Mesothelial cell of epicardium (in vitro differentiated cells): ENCODE data around the gene HOXC9. TPM values are rescaled to one million over a fixed set of nuclear protein-coding genes. Genes with fewer than 3 reads are reported as not detected.

Experiments used
- DNase-seq, 2 experiments: peaks; one replicate each; pipeline ENCODE4 v3.0.0; 2021; ENCODE audit warnings: low spot score in 2 of 2; ENCODE audit not compliant: unreplicated experiment in 2 of 2
- H3K27ac Mint-ChIP-seq: 2 replicates; pipeline ENCODE4 v1.8.0; 2021; ENCODE audit warnings: mixed read lengths
- H3K27me3 Mint-ChIP-seq: 2 replicates; pipeline ENCODE4 v1.8.0; 2021; ENCODE audit warnings: low read depth, mixed read lengths
- H3K36me3 Mint-ChIP-seq: 2 replicates; pipeline ENCODE4 v1.8.0; 2021; ENCODE audit warnings: mixed read lengths
- H3K4me1 Mint-ChIP-seq: 2 replicates; pipeline ENCODE4 v1.8.0; 2021; ENCODE audit warnings: mixed read lengths
- H3K4me3 Mint-ChIP-seq: 2 replicates; pipeline ENCODE4 v1.8.0; 2021; ENCODE audit warnings: mild to moderate bottlenecking, moderate library complexity, mixed read lengths
- H3K9me3 Mint-ChIP-seq: 2 replicates; pipeline ENCODE4 v1.8.0; 2021; ENCODE audit warnings: mixed read lengths
- total RNA-seq: library from RNA; stranded (reverse); gene quantifications from 3 replicates; pipeline ENCODE4 v1.2.1, GENCODE V29; 2021
- TF ChIP-seq, protein P1 (sequence below): fragments of 200-600 bp; sonication (generic); IDR thresholded peaks from one replicate; pipeline ENCODE4 v1.5.0; 2021; ENCODE audit warnings: antibody characterized with exemption; ENCODE audit not compliant: unreplicated experiment

Gene HOXC9
- total RNA-seq, 1 donor from 2014 or later = 2.0 TPM

DNA sequence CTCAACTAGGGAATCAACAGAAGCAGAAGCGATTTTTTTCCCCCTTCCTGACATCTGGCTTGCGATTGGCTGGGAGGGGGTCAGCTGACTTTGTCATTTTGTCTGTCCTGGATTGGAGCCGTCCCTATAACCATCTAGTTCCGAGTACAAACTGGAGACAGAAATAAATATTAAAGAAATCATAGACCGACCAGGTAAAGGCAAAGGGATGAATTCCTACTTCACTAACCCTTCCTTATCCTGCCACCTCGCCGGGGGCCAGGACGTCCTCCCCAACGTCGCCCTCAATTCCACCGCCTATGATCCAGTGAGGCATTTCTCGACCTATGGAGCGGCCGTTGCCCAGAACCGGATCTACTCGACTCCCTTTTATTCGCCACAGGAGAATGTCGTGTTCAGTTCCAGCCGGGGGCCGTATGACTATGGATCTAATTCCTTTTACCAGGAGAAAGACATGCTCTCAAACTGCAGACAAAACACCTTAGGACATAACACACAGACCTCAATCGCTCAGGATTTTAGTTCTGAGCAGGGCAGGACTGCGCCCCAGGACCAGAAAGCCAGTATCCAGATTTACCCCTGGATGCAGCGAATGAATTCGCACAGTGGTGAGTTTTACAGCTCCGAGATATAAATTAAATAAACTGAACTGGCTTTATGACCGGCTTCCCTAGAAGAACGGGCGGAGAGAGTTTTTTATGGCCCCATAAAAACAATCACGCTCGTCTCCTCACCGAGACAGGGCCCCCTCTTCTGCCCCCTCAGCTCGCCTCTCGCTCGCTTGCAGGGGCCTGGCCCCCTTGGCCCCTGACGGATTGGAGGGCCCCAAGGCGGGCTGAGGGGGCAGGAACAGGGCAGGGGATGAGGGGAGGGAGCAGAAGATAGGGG lies 28.6 kb downstream of the HOXC9 start, which contains the start of gene HOXC6:
Gene HOXC6 (plus strand): TSS at position 127 of the 888 bp plus-strand sequence. CDS start 82 bp downstream, at position 209.
- Mint-ChIP-seq H3K4me3 (peak within 1 kb of the TSS; percentile 73), H3K4me1 (peaks cover 72% of the 10 kb centered on the region), H3K9me3 (no peaks in the 10 kb centered on the region), H3K27me3 (peaks cover 61% of the 10 kb centered on the region), H3K27ac (peak within 1 kb of the TSS; percentile 90), H3K36me3 (no peaks in the 10 kb centered on the region)
- TF ChIP-seq, protein P1, sequence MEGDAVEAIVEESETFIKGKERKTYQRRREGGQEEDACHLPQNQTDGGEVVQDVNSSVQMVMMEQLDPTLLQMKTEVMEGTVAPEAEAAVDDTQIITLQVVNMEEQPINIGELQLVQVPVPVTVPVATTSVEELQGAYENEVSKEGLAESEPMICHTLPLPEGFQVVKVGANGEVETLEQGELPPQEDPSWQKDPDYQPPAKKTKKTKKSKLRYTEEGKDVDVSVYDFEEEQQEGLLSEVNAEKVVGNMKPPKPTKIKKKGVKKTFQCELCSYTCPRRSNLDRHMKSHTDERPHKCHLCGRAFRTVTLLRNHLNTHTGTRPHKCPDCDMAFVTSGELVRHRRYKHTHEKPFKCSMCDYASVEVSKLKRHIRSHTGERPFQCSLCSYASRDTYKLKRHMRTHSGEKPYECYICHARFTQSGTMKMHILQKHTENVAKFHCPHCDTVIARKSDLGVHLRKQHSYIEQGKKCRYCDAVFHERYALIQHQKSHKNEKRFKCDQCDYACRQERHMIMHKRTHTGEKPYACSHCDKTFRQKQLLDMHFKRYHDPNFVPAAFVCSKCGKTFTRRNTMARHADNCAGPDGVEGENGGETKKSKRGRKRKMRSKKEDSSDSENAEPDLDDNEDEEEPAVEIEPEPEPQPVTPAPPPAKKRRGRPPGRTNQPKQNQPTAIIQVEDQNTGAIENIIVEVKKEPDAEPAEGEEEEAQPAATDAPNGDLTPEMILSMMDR = no peak
- peak in 1 of 2 experiments; percentile 53 for DNase-seq

DNA sequence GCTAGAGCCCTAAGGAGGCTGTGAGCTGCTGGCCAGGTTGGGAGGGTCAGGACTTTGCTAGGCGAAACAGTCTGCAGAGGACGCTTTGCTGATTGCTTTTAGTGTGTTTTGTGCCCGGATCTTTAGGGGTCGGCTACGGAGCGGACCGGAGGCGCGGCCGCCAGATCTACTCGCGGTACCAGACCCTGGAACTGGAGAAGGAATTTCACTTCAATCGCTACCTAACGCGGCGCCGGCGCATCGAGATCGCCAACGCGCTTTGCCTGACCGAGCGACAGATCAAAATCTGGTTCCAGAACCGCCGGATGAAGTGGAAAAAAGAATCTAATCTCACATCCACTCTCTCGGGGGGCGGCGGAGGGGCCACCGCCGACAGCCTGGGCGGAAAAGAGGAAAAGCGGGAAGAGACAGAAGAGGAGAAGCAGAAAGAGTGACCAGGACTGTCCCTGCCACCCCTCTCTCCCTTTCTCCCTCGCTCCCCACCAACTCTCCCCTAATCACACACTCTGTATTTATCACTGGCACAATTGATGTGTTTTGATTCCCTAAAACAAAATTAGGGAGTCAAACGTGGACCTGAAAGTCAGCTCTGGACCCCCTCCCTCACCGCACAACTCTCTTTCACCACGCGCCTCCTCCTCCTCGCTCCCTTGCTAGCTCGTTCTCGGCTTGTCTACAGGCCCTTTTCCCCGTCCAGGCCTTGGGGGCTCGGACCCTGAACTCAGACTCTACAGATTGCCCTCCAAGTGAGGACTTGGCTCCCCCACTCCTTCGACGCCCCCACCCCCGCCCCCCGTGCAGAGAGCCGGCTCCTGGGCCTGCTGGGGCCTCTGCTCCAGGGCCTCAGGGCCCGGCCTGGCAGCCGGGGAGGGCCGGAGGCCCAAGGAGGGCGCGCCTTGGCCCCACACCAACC lies 29.8 kb downstream of the HOXC9 start:
- no peaks in the 10 kb centered on the region for H3K36me3 Mint-ChIP-seq
- peaks cover 71% of the 10 kb centered on the region for H3K4me1 Mint-ChIP-seq
- no peaks in the 10 kb centered on the region for H3K9me3 Mint-ChIP-seq
- peaks cover 51% of the 10 kb centered on the region for H3K27me3 Mint-ChIP-seq
- TF ChIP-seq, protein P1 = no peak
- DNase-seq = peak in 1 of 2 experiments; percentile 61
- peak overlapping the region; percentile 97 for H3K27ac Mint-ChIP-seq
- peak overlapping the region; percentile 73 for H3K4me3 Mint-ChIP-seq

DNA sequence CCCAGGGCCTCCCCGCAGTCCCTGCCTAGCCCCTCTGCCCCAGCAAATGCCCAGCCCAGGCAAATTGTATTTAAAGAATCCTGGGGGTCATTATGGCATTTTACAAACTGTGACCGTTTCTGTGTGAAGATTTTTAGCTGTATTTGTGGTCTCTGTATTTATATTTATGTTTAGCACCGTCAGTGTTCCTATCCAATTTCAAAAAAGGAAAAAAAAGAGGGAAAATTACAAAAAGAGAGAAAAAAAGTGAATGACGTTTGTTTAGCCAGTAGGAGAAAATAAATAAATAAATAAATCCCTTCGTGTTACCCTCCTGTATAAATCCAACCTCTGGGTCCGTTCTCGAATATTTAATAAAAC lies 30.5 kb downstream of the HOXC9 start:
- DNase-seq = no peak
- TF ChIP-seq, protein P1 = no peak
- Mint-ChIP-seq H3K9me3 (no peaks in the 10 kb centered on the region), H3K27me3 (peaks cover 49% of the 10 kb centered on the region), H3K4me1 (peaks cover 75% of the 10 kb centered on the region), H3K27ac (peak overlapping the region; percentile 97), H3K4me3 (peak overlapping the region; percentile 66), H3K36me3 (no peaks in the 10 kb centered on the region)

DNA sequence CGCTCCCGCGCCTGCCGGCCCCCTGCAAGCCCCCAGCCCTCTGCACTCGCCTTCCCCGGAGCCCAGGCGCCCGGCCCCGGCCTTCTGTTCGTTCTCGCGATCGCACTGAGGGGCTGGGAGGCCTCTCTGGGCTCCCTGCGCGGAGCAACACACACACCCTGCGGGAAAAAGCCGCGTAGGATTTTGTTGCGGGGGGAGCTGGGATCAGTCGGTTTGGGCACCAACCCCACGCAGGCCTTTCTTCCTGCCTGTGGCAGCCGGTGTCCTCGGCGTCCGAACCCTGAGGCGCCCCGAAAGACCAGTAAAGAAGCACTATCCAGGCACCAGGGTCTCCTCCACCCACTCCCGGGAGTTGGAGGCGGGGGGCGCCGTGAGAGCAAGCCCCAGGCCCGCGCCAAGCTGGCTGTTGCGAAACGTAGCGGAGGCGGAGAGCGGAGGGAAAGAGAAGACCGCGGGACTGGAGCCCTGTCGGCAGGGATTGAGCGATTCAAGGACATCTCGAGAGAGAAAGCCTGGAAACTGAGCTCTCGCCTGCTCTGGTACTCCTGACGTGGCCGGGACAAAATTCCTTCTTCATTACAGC lies 31.0 kb downstream of the HOXC9 start:
- H3K4me1 Mint-ChIP-seq = peaks cover 75% of the 10 kb centered on the region
- no peaks in the 10 kb centered on the region for H3K36me3 Mint-ChIP-seq
- H3K27ac Mint-ChIP-seq = peak overlapping the region; percentile 97
- peaks cover 44% of the 10 kb centered on the region for H3K27me3 Mint-ChIP-seq
- H3K9me3 Mint-ChIP-seq = no peaks in the 10 kb centered on the region
- peak in 1 of 2 experiments; percentile 73 for DNase-seq
- peak overlapping the region; percentile 66 for H3K4me3 Mint-ChIP-seq
- TF ChIP-seq, protein P1 = peak; percentile 22

DNA sequence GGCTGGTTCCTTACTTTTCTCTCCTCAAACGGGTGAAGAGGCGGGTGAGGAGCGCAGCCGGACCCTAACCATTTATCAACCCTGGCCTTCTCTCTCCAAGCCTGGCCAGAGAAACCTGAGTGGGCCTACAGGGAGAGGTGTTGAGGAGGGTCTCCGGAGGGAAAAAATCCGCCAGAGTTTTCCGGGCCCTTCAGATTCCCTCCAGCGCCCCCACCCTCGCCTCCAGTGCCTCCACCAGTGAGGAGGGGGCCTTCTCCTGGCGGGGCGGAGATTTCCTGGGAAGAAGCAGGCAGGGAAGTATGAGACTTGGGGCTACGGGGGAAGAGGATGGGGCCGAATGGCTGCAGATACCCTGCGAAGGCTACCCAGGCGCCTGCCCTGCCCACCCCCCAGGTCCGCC lies 31.5 kb downstream of the HOXC9 start:
- H3K4me3 Mint-ChIP-seq = peak overlapping the region; percentile 66
- peaks cover 77% of the 10 kb centered on the region for H3K4me1 Mint-ChIP-seq
- peak in 1 of 2 experiments; percentile 41 for DNase-seq
- H3K36me3 Mint-ChIP-seq = no peaks in the 10 kb centered on the region
- peak overlapping the region; percentile 97 for H3K27ac Mint-ChIP-seq
- peaks cover 40% of the 10 kb centered on the region for H3K27me3 Mint-ChIP-seq
- no peaks in the 10 kb centered on the region for H3K9me3 Mint-ChIP-seq
- TF ChIP-seq, protein P1 = no peak
